Muscle of back (tissue), 11 donors: ENCODE data around the gene SETD2. TPM values are rescaled to one million over a fixed set of nuclear protein-coding genes. Genes with fewer than 3 reads are reported as not detected.
"Not testable (repeated sequence)": the region's sequence is repeated elsewhere in the genome, so short reads cannot be mapped to it uniquely, and the experiment has no call there.

Source experiments
- DNase-seq, 3 donors: peaks; one replicate each; pipeline versions ENCODE4 v3.0.0 to v3.0.0-alpha.2; 2013
- polyA plus RNA-seq, 10 donors: library from polyadenylated mRNA; unstranded; fragments of 120-200 nt; gene quantifications; one replicate each; pipeline ENCODE4 v1.2.1, GENCODE V29; 2013; ENCODE audit not compliant: insufficient read length in 10 of 10

SETD2 gene
- polyA plus RNA-seq, 10 donors: 29.5 to 42.0 (median 36.4) TPM

DNA sequence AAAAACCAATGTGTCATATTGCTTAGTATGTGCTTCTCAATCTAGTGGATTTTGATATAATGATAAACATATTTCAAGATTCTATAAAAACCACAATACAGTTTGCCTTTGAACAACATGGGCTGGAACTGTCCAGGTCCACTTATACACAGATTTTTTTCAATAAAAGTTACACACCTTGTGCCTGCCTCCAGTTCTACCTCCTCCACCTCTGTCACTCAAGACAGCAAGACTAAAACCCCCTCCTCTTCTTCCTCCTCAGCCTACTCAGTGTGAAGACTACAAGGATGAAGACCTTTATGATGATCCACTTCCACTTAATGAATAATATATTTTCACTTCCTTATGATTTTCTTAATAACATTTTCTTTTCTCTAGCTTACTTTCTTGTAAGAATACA is 5.7 kb downstream of the SETD2 start:
- no peak for DNase-seq

DNA sequence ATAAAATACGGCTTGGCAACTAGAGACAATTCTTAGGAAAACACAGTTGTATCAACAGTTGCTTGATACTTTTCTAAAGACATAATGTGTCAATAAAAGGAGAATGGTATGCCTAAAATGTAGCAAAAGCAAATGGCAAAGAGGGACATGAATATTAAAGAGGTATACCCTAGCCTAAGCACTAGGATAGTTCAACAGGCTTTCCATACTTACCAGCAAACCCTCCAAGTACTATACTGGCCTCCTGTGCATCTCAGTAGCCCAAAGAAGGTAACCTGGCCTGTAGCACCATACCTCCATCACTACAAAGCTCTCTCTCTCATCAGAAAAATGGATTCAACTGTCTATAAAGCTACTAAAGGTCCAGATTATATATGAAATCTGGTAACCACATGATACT is 7.5 kb downstream of the SETD2 start:
- no peak for DNase-seq

DNA sequence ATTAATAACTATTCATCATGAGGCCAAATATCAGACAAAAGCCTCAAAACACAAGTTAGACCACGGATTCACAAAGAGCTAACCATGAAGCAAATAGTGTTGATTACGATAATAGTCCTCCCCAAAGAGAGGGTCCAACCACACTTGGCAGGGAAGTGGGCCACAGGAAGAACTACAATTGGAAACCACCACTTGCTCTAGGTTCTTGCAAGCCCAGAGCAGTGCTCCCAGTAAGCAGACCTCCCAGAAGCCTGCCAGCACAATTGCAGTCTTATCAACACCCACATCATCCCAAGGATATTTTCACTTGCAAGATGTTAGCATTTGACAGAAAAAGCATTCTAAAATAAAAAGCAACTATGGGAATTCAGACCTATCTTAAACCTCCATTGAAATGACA is 11.3 kb downstream of the SETD2 start:
- no peak for DNase-seq

DNA sequence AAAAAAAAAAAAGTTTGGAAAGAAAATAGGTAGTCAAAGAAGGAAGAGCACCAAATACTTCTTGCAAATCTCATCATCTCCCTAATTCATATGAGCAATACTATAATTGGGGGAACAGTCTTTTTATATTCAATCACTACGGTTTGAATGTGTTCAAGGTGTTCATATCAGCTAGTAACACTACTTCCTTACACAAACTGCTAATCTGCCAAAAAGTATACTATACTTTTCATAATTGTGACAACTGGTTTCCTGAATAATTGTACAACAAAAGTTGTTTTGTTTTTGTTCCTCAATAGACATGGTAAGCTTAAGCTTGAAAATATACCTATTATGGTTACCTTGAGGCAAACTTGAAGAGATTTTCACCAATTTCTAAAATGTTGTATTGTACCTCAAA is 12.1 kb downstream of the SETD2 start:
- no peak for DNase-seq

DNA sequence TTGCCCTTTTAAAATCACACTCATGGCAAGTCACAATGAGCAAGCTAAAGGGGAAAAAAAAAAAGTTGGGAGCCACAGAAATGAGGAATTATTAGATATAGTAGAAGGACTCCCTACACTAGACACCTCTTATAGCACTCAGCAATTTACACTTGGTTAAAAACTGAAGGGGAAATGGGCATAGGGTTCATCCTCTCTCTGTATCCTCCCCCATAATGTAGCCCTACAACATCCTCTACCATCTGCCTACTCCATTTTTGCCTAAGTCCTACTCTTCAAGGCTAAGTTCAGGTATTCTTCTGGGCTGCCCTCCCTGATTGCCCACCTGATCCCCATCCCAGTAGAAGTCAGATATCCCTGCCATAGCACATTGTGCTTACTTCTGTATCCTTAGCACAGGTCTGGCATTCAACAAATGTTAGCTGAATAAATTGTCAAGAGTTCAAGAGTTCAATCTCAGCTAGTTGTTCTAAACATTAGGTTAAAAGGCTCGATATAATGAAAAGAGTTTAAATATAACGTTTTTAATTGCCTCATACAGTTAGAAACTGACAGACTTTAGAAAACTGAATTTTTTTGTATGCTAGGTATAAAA is 14.5 kb downstream of the SETD2 start:
- no peak for DNase-seq

DNA sequence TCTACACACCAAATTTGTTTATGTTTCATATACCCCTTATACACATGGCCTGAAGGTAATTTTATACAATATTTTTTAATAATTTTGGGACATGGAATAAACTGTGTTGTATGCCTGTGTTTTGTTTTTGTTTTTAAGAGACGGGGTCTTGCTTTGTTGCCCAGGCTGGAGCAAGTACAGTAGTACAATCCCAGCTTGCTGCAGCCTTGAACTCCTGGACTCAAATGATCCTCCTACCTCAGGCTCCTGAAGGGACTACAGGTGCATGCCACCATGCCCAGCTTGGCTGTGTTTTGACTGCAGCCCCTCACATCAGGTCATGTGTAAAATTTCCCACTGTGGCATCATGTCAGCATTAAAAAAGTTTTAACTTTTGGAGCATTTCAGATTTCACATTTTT is 18.6 kb downstream of the SETD2 start:
- DNase-seq: no peak

DNA sequence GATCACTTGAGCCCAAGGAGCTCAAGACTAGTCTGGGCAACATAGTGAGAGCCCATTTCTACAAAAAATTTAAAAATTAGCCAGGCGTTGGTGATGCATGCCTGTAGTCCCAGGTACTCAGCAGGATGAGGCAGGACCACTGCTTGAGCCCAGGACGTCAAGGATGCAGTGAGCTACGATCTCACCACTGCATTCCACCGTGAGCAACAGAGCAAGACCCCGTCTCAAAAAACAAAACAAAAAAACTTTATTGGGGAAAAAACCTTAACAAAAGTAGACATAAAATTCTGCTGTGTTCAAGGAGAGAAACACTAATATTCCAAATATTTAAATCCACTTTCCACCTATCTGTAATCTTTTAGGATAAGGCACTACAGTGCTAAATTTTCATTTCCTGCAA is 20.8 kb downstream of the SETD2 start:
- no peak for DNase-seq

DNA sequence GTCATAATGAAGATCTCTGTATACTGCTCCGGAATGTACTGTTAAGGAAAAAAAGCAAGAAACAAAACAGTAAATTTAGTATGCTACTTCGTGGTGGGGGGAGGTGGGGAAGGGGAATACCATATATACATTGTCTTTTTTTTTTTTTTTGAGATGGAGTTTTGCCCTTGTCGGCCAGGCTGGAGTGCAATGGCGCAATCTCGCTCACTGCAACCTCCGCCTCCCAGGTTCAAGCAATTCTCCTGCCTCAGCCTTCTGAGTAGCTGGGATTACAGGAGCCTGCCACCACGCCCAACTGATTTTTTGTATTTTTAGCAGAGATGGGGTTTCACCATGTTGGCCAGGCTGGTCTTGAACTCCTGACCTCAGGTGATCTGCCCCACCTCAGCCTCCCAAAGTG is 21.4 kb downstream of the SETD2 start:
- DNase-seq: not testable (repeated sequence)

DNA sequence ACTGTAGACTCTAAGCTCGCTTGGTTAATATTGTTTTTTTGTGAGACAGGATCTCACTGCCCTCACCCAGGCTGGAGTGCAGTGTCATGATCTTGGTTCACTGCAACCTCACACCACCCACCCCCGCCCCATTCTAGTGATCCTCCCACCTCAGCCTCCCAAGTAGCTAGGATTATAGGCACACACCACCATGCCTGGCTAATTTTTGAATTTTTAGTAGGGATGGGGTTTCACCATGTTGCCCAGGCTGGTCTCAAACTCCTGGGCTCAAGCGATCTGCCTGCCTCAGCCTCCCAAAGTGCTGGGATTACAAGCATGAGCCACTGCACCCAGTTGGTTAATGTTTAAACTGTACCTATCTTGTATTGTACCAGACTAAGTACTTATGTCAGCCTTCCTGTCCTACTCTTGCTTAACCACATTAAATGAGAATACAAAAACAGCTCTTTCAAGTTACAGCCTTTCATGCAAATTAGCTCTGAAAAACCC is 22.9 kb downstream of the SETD2 start:
- not testable (repeated sequence) for DNase-seq

DNA sequence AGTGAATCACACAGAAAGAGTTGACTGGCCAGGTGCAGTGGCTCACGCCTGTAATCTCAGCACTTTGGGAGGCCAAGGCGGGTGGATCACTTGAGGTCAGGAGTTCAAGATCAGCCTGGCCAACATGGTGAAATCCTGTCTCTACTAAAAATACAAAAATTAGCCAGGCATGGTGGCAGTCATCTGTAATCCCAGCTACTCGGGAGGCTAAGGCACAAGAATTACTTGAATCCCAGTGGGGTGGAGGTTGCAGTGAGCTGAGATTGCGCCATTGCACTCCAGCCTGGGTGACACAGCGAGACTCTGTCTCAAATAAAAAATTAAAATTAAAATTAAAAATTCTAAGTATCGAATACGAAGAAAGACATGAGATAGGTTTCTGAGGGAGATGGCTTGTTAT is 23.4 kb downstream of the SETD2 start:
- not testable (repeated sequence) for DNase-seq

DNA sequence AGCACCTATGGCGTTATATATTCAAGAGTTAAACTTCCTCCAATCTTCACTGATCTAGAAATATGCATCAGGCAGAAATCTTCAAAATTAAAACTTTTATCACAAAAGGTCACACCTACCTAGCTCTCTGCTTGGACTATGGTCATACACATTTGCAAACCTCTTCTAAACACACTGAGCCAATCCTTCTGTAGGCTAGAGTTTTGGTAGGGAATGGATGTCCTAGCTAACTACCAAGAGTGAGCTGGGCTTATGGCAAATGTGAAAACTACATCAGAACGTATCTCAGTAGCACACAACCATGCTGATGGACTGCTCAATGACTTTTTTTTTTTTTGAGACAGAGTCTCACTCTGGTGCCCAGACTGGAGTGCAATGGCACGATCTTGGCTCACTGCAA is 29.6 kb downstream of the SETD2 start:
- DNase-seq: no peak

DNA sequence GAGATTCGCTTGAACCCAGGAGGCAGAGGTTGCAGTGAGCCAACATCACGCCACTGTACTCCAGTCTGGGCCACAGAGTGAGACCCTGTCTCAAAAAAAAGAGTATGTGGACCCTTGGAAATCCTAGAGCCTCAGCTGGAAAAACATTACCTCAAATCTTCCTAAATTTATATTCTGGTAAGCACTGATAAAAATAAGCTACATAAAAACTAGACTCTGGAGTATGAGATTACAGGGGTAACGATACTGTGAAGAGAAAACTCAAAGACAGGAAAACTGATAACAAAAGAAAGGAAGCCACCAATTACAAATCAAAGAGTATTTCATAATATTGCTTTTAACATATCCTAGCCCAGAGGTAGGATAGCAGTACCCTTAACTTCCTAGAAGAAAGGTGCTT is 30.3 kb downstream of the SETD2 start:
- no peak for DNase-seq

DNA sequence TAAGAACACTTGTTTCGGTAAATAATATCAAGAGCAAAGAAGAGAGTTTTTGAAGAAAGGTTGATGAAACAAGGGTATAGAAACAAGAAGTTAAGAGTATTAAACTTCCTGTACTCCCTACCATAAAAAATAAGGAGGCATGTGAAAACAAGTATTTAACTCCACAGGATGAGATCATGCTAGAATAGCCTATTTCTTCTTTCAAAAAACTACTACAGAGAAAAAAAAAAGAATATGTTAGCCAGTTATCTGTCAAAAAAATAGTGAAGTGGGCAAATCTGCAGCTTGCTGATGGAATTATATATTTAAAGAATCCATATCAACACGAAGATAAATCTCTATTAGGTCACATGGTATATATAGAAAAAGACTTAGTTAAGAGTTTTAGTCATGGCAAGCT is 33.4 kb downstream of the SETD2 start:
- DNase-seq: no peak

DNA sequence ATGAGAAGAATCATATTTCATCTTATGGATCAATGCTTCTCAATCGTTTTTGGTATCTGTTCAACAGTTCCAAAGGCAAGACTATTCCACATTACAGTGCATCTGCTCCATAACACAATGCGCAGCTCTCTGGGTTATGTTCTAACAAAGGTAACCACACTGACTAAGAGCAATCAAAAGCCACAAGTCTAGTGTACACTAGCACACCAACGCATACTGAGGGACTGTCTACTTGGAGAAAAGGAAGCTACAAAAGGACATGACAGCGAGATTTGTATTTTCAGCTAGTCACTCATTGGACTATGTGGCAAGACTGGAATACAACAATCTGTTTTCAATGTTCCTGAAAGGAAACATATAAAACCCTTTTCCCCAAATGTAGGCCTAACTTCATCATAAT is 35.8 kb downstream of the SETD2 start:
- no peak for DNase-seq

DNA sequence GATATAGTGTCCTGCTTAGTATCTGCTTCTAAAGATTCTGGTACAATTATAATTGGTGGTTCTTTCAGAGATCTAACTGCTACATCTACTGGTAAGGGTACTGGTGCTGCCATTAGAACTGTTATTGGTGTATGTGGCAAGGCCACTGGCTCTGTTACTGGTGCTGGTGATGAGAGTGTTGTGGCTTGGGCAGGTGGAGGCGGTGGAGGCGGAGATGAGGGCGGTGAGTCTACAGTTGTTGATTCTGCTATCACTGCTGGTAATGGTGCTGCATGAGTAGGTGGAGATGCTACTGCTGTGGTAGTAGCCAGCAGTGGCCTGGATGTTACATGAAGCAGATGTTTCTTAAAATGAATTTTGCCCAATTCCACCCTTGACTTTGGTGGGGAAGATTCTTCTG is 40.1 kb downstream of the SETD2 start:
- DNase-seq: no peak

DNA sequence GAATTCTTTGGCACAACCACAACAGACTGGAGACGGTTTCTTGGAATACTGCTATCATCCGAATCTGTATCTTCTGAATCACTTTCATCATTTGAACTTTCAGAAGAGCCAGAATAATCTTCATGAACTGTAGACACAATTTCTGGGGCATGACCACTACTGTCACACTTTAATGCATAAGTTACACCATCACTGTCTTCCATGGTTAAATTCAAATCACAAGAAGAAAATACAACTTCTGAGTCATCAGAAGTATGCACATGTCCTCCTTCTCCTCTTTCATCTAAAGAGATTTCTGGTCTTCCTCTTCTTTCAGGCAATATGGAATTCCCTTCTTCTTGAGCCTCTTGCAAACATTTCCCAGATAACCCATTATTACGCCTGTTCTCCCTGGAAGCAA is 42.5 kb downstream of the SETD2 start:
- no peak for DNase-seq

DNA sequence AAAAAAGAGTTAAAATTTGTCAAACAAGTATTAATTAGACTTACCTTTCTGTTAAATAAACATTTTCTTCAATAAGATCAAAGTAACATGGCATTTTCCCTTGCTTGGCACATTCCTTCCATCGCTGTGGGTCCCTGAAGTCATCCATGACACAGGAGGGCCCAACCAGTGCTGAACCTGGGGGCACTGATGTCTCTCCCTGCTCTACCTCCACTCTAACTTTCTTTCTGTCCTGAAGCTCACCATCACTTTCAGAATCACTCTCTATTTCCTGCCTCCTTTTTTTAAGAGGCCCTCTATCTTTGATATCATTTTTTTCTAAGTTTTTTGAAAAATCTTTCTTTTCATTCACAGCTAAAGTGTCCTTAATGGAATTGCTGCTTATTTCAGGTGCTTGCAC is 43.8 kb downstream of the SETD2 start:
- DNase-seq: no peak

DNA sequence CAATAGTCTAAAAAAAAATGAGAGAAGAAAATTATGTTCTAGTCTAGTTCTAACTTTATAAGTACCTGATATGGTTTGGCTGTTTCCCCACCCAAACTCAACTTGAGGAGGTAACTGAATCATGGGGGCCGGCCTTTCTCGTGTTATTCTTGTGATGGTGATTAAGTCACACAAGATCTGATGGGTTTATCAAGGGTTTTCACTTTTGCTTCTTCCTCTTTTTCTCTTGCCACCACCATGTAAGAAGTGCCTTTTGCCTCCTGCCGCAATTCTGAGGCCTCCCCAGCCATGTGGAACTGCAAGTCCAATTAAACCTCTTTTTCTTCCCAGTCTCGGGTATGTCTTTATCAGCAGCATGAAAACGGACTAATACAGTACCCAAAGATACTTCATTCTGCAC is 44.5 kb downstream of the SETD2 start:
- DNase-seq: not testable (repeated sequence)

DNA sequence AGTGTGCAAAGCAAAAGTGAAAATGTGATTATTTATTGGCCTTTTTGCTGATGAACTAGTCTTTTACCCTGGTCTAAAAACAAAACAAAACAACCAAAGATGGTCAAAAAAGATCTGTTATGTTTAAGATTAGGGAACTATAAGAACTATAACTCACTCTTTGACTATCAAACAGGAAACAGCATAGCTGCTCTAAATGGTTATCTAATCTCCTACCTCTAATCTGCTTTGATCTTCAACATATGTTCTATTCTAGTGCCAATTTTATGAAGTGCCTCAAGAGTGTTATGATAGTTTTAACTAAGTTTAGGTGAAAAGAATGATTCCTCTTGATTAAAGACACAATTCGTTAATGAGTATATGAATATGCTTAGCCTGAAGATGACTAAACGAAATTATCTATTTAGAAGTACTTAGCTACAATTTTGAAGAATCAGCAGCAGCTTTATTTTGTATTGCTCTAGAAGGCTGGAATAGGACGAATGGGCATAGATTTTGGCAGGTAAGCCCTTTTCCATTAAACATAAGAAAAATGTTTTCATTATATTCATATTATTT is 46.0 kb downstream of the SETD2 start:
- DNase-seq: no peak

DNA sequence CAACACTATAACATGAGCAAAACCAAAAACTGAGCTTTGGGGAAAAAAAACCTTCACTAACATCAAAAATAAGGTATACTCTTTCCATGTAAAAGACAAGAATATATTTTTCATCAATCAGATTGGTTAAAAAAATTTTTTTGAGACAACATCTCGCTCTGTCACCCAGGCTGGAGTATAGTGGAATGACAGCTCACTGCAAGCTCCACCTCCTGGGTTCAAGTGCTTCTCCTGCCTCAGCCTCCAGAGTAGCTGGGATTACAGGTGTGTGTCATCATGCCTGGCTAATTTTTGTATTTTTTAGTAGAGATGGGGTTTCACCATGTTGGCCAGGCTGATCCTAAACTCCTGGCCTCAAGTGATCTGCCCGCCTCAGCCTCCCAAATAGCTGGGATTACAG is 48.4 kb downstream of the SETD2 start:
- not testable (repeated sequence) for DNase-seq

DNA sequence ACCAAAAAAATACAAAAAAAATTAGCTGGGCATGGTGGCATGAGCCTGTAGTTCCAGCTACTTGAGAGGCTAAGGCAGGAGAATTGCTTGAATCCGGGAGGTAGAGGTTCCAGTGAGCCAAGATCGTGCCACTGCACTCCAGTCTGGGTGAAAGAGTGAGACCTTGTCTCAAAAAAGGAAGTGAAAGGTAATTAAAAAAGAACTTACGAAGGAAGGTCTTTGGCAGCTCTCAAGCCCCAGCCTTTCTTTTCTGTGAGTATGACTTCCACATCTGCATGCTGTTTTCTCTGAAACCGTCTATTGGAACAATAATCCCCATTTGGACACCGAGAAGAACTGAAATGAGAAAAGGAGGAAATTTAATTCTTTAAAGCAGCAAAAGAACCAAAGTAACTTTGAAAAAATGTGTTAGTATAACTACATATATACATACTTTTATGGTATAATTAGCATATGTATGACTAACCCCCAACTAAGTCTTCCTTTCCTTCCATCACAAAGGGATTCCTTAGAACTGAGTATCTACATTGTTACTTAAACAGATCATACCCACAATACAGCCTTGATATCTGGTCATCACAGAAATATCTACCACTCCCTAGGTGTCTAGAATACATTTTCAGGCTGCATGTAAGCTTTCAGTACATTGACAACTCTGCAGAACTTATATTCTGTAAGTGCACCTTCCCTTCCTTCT is 50.1 kb downstream of the SETD2 start:
- peak in 1 of 3 donors; percentile 80 for DNase-seq

DNA sequence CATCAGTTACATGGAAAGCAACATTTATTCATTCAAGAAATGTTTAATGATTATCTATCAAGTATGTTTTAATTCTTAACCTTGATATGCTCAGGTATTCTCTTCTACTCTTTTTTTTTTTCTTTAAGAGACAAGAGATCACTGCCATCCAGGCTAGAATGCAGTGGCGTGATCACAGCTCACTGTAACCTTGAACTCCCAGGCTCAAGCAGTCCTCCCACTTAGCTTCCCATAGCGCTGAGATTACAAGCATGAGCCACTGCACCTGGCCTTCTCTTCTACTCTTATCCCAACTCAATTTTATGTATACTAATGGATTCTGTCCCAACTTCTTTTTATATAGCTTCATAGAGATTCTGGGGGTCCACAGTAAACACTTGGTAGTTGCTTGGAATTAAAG is 50.9 kb downstream of the SETD2 start:
- no peak for DNase-seq

DNA sequence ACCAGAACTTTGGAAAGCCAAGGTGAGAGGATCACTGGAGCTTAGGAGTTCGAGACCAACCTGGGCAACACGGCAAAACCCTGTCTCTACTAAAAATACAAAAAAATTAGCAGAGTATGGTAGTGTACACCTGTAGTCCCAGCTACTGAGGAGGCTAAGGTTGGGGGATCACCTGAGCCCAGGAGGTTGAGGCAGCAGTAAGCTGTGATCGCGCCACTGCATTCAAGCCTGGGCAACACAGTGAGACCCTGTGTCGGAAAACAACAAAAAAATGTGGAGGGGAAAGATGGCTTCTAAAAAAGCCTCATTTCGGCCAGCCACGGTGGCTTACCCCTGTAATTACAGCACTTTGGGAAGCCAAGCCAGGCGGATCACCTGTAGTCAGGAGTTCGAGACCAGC is 54.5 kb downstream of the SETD2 start:
- no peak for DNase-seq

DNA sequence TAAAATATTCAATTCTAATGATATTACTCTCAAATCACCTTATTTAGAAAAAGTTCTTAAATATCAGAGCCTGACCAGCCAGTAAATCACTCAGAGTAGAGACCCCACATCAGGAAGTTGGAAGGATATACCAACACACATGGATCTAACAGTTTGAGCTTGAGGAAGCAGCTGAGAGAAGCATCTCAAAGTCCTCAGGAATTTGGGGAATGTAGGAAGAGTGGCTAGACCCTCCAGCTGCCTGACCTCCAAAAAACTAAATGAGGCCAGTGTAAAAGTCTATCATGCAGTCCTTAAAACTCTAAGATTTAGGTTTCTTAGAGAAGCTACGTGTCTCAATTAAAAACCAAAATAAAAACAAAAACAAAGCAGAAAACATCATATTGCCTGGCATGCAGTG is 55.4 kb downstream of the SETD2 start:
- DNase-seq: no peak
